ENCODE data around the gene AKR1D1. TPM values are rescaled to one million over a fixed set of nuclear protein-coding genes. Genes with fewer than 3 reads are reported as not detected.
"Not testable (repeated sequence)": the region's sequence is repeated elsewhere in the genome, so short reads cannot be mapped to it uniquely, and the experiment has no call there.

Gene AKR1D1
- total RNA-seq, 1 experiment from 2014 or later = not detected

DNA sequence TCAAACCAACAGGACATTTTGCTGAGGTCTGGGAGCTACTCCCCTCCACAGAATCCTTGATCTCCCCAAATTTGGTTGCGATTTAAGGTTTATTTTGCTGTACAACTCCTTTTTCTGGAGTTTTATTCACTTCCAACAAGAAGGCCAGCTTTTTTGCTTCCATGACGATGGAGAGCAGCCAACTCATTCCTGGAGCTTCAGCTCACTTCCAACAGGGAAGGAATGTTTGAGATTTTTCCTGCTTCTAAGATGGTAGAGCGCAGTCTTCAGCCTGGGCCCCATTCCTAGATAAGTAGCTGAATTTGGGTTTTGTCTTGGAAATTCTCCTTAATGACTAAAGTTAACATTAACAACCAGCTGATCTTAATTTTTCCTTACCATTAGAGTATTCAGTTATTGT is 43.5 kb upstream of the AKR1D1 start:
- DNase-seq = no peak
- intact Hi-C loops (cut with micrococcal nuclease; ENCODE audit: unreplicated experiment) = no loop called here
- ChIA-PET CTCF (no interaction called here), POLR2A (ENCODE audit: unreplicated experiment) (no interaction called here)
- TF ChIP-seq, protein P1, sequence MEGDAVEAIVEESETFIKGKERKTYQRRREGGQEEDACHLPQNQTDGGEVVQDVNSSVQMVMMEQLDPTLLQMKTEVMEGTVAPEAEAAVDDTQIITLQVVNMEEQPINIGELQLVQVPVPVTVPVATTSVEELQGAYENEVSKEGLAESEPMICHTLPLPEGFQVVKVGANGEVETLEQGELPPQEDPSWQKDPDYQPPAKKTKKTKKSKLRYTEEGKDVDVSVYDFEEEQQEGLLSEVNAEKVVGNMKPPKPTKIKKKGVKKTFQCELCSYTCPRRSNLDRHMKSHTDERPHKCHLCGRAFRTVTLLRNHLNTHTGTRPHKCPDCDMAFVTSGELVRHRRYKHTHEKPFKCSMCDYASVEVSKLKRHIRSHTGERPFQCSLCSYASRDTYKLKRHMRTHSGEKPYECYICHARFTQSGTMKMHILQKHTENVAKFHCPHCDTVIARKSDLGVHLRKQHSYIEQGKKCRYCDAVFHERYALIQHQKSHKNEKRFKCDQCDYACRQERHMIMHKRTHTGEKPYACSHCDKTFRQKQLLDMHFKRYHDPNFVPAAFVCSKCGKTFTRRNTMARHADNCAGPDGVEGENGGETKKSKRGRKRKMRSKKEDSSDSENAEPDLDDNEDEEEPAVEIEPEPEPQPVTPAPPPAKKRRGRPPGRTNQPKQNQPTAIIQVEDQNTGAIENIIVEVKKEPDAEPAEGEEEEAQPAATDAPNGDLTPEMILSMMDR (conservative IDR thresholded peaks at IDR 0.05) = no peak
- no peak for TF ChIP-seq EZH2 (IDR thresholded peaks at IDR 0.05; ENCODE audit: low read depth)
- Histone ChIP-seq H3K36me3 (ENCODE audit: low read depth) (no peaks in the 10 kb centered on the region), H4K20me1 (ENCODE audit: insufficient read depth) (no peaks in the 10 kb centered on the region), H3K4me1 (replicated peaks; ENCODE audit: insufficient read depth) (peaks cover 18% of the 10 kb centered on the region), H3K79me2 (ENCODE audit: low read depth) (no peaks in the 10 kb centered on the region), H3K27ac (no peak overlapping the region), H3F3A (ENCODE audit: insufficient read depth, low read depth) (0 out of 2 replicates have a peak, but pooled peaks cover 6% of the 10 kb centered on the region), H3K9me3 (ENCODE audit: insufficient read depth, low read depth) (peaks cover 23% of the 10 kb centered on the region; the same call in 1 of the 2 replicates), H3K4me3 (no peak overlapping the region), H3K4me2 (no peak overlapping the region), H3K9me2 (ENCODE audit: insufficient read depth) (no peaks in the 10 kb centered on the region), H2AFZ (no peak overlapping the region), H3K27me3 (ENCODE audit: insufficient read depth, low read depth) (no peaks in the 10 kb centered on the region)
- BruUV-seq (replicated peaks) = no TSS peak

- Histone ChIP-seq H3K4me1 (replicated peaks; ENCODE audit: insufficient read depth) (peaks cover 18% of the 10 kb centered on the region), H3K27me3 (ENCODE audit: insufficient read depth, low read depth) (no peaks in the 10 kb centered on the region), H2AFZ (no peak overlapping the region), H3K4me3 (no peak overlapping the region), H4K20me1 (ENCODE audit: insufficient read depth) (no peaks in the 10 kb centered on the region), H3K79me2 (ENCODE audit: low read depth) (no peaks in the 10 kb centered on the region), H3K4me2 (no peak overlapping the region), H3F3A (ENCODE audit: insufficient read depth, low read depth) (0 out of 2 replicates have a peak, but pooled peaks cover 6% of the 10 kb centered on the region), H3K27ac (no peak overlapping the region), H3K9me3 (ENCODE audit: insufficient read depth, low read depth) (peaks cover 23% of the 10 kb centered on the region; the same call in 1 of the 2 replicates), H3K36me3 (ENCODE audit: low read depth) (no peaks in the 10 kb centered on the region), H3K9me2 (ENCODE audit: insufficient read depth) (no peaks in the 10 kb centered on the region)
- intact Hi-C loops (cut with micrococcal nuclease; ENCODE audit: unreplicated experiment) = no loop called here
- ChIA-PET POLR2A (ENCODE audit: unreplicated experiment) (no interaction called here), CTCF (no interaction called here)
- no TSS peak for BruUV-seq (replicated peaks)
- TF ChIP-seq, protein P1 (conservative IDR thresholded peaks at IDR 0.05) = no peak
- no peak for TF ChIP-seq EZH2 (IDR thresholded peaks at IDR 0.05; ENCODE audit: low read depth)
- DNase-seq = no peak
Observed at GRCh38 chr7:138033241-138033640, 43.0 kb upstream of the AKR1D1 start.

- no peak overlapping the region for H3K4me3 ChIP-seq
- BruUV-seq (replicated peaks) = no TSS peak
- H3K4me1 ChIP-seq (replicated peaks; ENCODE audit: insufficient read depth) = no peaks in the 10 kb centered on the region
- no peak for TF ChIP-seq EZH2 (IDR thresholded peaks at IDR 0.05; ENCODE audit: low read depth)
- TF ChIP-seq, protein P1 (conservative IDR thresholded peaks at IDR 0.05) = no peak
- H3K27ac ChIP-seq = no peak overlapping the region
- H3K9me2 ChIP-seq (ENCODE audit: insufficient read depth) = no peaks in the 10 kb centered on the region
- H4K20me1 ChIP-seq (ENCODE audit: insufficient read depth) = no peaks in the 10 kb centered on the region
- H3K4me2 ChIP-seq = no peak overlapping the region
- intact Hi-C loops (cut with micrococcal nuclease; ENCODE audit: unreplicated experiment) = no loop called here
- ChIA-PET POLR2A (ENCODE audit: unreplicated experiment) (no interaction called here), CTCF (no interaction called here)
- DNase-seq = no peak
- H3F3A ChIP-seq (ENCODE audit: insufficient read depth, low read depth) = no peaks in the 10 kb centered on the region
- no peaks in the 10 kb centered on the region for H3K79me2 ChIP-seq (ENCODE audit: low read depth)
- no peak overlapping the region for H2AFZ ChIP-seq
- peaks cover 19% of the 10 kb centered on the region; the same call in 1 of the 2 replicates for H3K9me3 ChIP-seq (ENCODE audit: insufficient read depth, low read depth)
- H3K36me3 ChIP-seq (ENCODE audit: low read depth) = no peaks in the 10 kb centered on the region
- H3K27me3 ChIP-seq (ENCODE audit: insufficient read depth, low read depth) = no peaks in the 10 kb centered on the region
Observed at GRCh38 chr7:138036135-138036534, 40.1 kb upstream of the AKR1D1 start.

DNA sequence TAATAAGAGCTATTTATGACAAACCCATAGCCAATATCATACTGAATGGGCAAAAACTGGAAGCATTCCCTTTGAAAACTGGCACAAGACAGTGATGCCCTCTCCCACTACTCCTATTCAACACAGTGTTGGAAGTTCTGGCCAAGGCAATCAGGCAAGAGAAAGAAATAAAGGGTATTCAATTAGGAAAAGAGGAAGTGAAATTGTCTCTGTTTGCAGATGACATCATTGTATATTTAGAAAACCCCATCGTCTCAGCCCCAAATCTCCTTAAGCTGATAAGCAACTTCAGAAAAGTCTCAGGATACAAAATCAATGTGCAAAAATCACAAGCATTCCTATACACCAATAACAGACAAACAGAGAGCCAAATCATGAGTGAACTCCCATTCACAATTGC is 36.2 kb upstream of the AKR1D1 start:
- POLR2A ChIA-PET (ENCODE audit: unreplicated experiment); H3K27ac ChIP-seq; intact Hi-C loops (cut with micrococcal nuclease; ENCODE audit: unreplicated experiment): not testable (repeated sequence)

More for the DNA sequence above, 36.2 kb upstream of the AKR1D1 start:
- H3F3A ChIP-seq (ENCODE audit: insufficient read depth, low read depth); H3K9me2 ChIP-seq (ENCODE audit: insufficient read depth); H3K36me3 ChIP-seq (ENCODE audit: low read depth); H4K20me1 ChIP-seq (ENCODE audit: insufficient read depth); H3K27me3 ChIP-seq (ENCODE audit: insufficient read depth, low read depth); CTCF ChIA-PET; DNase-seq; H3K4me2 ChIP-seq; H3K4me1 ChIP-seq (replicated peaks; ENCODE audit: insufficient read depth); BruUV-seq (replicated peaks); H3K4me3 ChIP-seq; H3K79me2 ChIP-seq (ENCODE audit: low read depth); H2AFZ ChIP-seq: not testable (repeated sequence)
- H3K9me3 ChIP-seq (ENCODE audit: insufficient read depth, low read depth) = peaks cover 10% of the 10 kb centered on the region; the same call in 1 of the 2 replicates

Data from PC-9 (cell line).